BLaER1 treated with 17β-estradiol and CSF1 and Interleukin-3, amounts not matched to agents 10 nM and 100 nM (cell line): ENCODE results near the gene SMARCA4.

Experiments used
- H3K27ac ChIP-seq, 11 experiments: shearing (Covaris generic); formaldehyde crosslinking; 2 replicates each; pipeline ENCODE4 v1.8.1; 2022
- H3K27me3 ChIP-seq, 11 experiments: shearing (Covaris generic); formaldehyde crosslinking; 2 replicates each; pipeline ENCODE4 v1.8.1; 2022
- H3K36me3 ChIP-seq, 11 experiments: shearing (Covaris generic); formaldehyde crosslinking; 2 replicates each; pipeline ENCODE4 v1.8.1; 2022
- H3K4me1 ChIP-seq, 10 experiments: shearing (Covaris generic); formaldehyde crosslinking; 2 replicates each; pipeline ENCODE4 v1.8.1; 2022
- H3K4me2 ChIP-seq, 11 experiments: shearing (Covaris generic); formaldehyde crosslinking; 2 replicates each; pipeline ENCODE4 v1.8.1; 2022
- H3K4me3 ChIP-seq, 10 experiments: shearing (Covaris generic); formaldehyde crosslinking; 2 replicates each; pipeline ENCODE4 v1.8.1; 2022
- H3K9ac ChIP-seq, 11 experiments: shearing (Covaris generic); formaldehyde crosslinking; 2 replicates each; pipeline ENCODE4 v1.8.1; 2022
- H3K9me3 ChIP-seq, 11 experiments: shearing (Covaris generic); formaldehyde crosslinking; replicated peaks in 1 of 11; 2 replicates each; pipeline ENCODE4 v1.8.1; 2022
- H4K20me1 ChIP-seq, 11 experiments: shearing (Covaris generic); formaldehyde crosslinking; 2 replicates each; pipeline ENCODE4 v1.8.1; 2022
- Cebpa-rat ChIP-seq, 11 experiments: shearing (Covaris generic); IDR thresholded peaks; 2 replicates each; pipeline ENCODE4 v1.8.1; 2022

Gene SMARCA4

DNA sequence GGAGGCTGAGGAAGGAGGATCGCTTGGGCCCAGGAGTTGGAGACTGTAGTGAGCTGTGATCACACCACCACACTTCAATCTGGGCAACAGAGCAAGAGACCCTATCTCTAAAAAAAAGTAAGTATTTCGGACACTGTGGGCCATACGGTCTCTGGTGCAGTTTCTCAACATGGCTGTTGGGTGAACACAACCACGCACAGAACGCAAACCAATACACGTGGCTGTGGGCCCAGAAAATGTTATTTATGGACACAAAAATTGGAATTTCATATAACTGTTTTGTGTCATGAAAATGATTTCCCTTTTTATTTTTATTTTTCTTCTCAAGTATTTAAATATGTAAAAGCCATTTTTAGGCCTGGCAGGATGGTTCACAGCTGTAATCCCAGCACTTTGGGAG, 147.9 kb downstream of the SMARCA4 start:
- Histone ChIP-seq H3K27ac (peak overlapping the region in 7 of 11 experiments; percentile 42 to 64 (median 58); a peak in 12 of 22 replicates), H3K36me3 (peaks cover 94 to 100% (median 100%) of the 10 kb centered on the region in 11 experiments), H3K4me1 (peaks cover 0 to 29% (median 0%) of the 10 kb centered on the region in 10 experiments; a peak in 7 of 20 replicates), H3K4me2 (no peak overlapping the region), H3K27me3 (no peaks in the 10 kb centered on the region), H4K20me1 (peaks cover 0 to 100% (median 96%) of the 10 kb centered on the region in 11 experiments; a peak in 20 of 22 replicates), H3K9me3 (no peaks in the 10 kb centered on the region), H3K9ac (peak overlapping the region in 5 of 11 experiments; percentile 18 to 33 (median 30); a peak in 5 of 22 replicates), H3K4me3 (no peak overlapping the region)
- no peak for TF ChIP-seq Cebpa-rat (IDR thresholded peaks at IDR 0.05)

DNA sequence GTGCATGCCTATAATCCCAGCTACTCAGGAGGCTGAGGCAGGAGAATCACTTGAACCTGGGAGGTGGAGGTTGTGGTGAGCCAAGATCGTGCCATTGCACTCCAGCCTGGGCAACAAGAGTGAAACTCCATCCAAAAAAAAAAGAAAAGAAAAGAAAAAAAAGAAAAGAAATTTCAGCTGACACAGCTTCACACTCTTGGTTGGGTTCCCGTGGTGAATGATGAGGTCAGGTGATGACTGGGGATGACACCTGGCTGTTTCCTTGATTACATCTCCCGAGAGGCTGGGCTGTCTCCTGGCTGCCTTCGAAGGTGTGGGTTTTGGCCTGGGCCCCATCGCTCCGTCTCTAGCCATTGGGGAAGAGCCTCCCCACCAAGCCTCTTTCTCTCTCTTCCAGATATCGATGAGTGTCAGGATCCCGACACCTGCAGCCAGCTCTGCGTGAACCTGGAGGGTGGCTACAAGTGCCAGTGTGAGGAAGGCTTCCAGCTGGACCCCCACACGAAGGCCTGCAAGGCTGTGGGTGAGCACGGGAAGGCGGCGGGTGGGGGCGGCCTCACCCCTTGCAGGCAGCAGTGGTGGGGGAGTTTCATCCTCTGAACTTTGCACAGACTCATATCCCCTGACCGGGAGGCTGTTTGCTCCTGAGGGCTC, 150.4 kb downstream of the SMARCA4 start:
- H3K4me2 ChIP-seq: no peak overlapping the region
- no peak overlapping the region for H3K4me3 ChIP-seq
- H3K36me3 ChIP-seq: peaks cover 94 to 100% (median 100%) of the 10 kb centered on the region in 11 experiments
- peaks cover 0 to 17% (median 0%) of the 10 kb centered on the region in 10 experiments; a peak in 7 of 20 replicates for H3K4me1 ChIP-seq
- no peaks in the 10 kb centered on the region for H3K9me3 ChIP-seq
- no peak overlapping the region for H3K27ac ChIP-seq
- no peaks in the 10 kb centered on the region for H3K27me3 ChIP-seq
- TF ChIP-seq Cebpa-rat (IDR thresholded peaks at IDR 0.05): no peak
- H3K9ac ChIP-seq: no peak overlapping the region
- H4K20me1 ChIP-seq: peaks cover 0 to 100% (median 96%) of the 10 kb centered on the region in 11 experiments; a peak in 19 of 22 replicates

DNA sequence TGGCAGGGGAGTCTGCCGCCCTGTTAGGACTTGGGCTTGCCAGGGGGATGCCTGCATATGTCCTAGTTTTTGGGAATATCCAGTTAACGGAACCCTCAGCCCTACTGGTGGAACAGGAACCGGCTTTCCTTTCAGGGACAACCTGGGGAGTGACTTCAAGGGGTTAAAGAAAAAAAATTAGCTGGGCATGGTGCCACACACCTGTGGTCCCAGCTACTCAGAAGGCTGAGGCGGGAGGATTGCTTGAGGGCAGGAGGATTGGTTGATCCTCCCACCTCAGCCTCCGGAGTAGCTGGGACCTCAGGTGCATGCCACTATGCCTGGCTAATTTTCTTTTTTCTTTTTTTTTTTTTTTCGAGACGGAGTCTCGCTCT, 150.9 kb downstream of the SMARCA4 start:
- Histone ChIP-seq H3K9me3 (no peaks in the 10 kb centered on the region), H3K36me3 (peaks cover 94 to 100% (median 100%) of the 10 kb centered on the region in 11 experiments), H4K20me1 (peaks cover 0 to 100% (median 96%) of the 10 kb centered on the region in 11 experiments; a peak in 19 of 22 replicates), H3K27me3 (no peaks in the 10 kb centered on the region), H3K4me1 (peaks cover 0 to 12% (median 0%) of the 10 kb centered on the region in 10 experiments; a peak in 6 of 20 replicates), H3K4me2 (no peak overlapping the region), H3K9ac (no peak overlapping the region), H3K27ac (no peak overlapping the region), H3K4me3 (no peak overlapping the region)
- TF ChIP-seq Cebpa-rat (IDR thresholded peaks at IDR 0.05): no peak
